Liver (tissue), 9 donors: ENCODE results near the gene ENPP7. TPM values are rescaled to one million over a fixed set of nuclear protein-coding genes. Genes with fewer than 3 reads are reported as not detected.

Experiments used
- DNase-seq: peaks from one replicate; pipeline ENCODE4 v3.0.0-alpha.2; 2017; ENCODE audit warnings: low spot score
- H3K27ac ChIP-seq, 2 donors: one replicate each; pipeline ENCODE4 v1.7.0; 2013; ENCODE audit warnings: inconsistent platforms in 2 of 2, low read length in 2 of 2, control low read depth in 1 of 2, low read depth in 1 of 2, mild to moderate bottlenecking in 1 of 2
- H3K27me3 ChIP-seq, 4 donors: one replicate each; pipeline versions ENCODE4 v1.6.1 to v1.7.0; 2013; ENCODE audit warnings: low read length in 3 of 4, inconsistent platforms in 1 of 4, mild to moderate bottlenecking in 1 of 4, moderate library complexity in 1 of 4; ENCODE audit not compliant: control insufficient read depth in 4 of 4, insufficient read depth in 4 of 4
- H3K36me3 ChIP-seq, 4 donors: one replicate each; pipeline versions ENCODE4 v1.6.1 to v1.7.0; 2013; ENCODE audit warnings: low read length in 3 of 4, mild to moderate bottlenecking in 3 of 4, low read depth in 1 of 4, moderate library complexity in 1 of 4; ENCODE audit not compliant: control insufficient read depth in 4 of 4, insufficient read depth in 3 of 4
- H3K4me1 ChIP-seq, 4 donors: one replicate each; pipeline versions ENCODE4 v1.6.1 to v1.7.0; 2013; ENCODE audit warnings: low read length in 3 of 4, mild to moderate bottlenecking in 3 of 4, moderate library complexity in 1 of 4; ENCODE audit not compliant: control insufficient read depth in 4 of 4, insufficient read depth in 4 of 4
- H3K4me3 ChIP-seq, 3 donors: one replicate each; pipeline versions ENCODE4 v1.6.1 to v1.7.0; 2013; ENCODE audit warnings: low read length in 3 of 3, control low read depth in 1 of 3, low read depth in 1 of 3, mild to moderate bottlenecking in 1 of 3
- H3K9ac ChIP-seq, 2 donors: one replicate each; pipeline ENCODE4 v1.7.0; 2013; ENCODE audit warnings: low read length in 2 of 2, mild to moderate bottlenecking in 2 of 2, moderate library complexity in 2 of 2, control low read depth in 1 of 2, low read depth in 1 of 2
- H3K9me3 ChIP-seq, 4 donors: one replicate each; pipeline versions ENCODE4 v1.6.1 to v1.7.0; 2013; ENCODE audit warnings: low read length in 3 of 4; ENCODE audit not compliant: control insufficient read depth in 4 of 4
- ATF3 ChIP-seq: IDR thresholded peaks from 2 replicates; pipeline ENCODE4 v1.6.1; 2016; ENCODE audit warnings: antibody characterized with exemption
- CTCF ChIP-seq: fragments of 150-350 bp; IDR thresholded peaks from 2 replicates; pipeline ENCODE4 v1.5.1; 2017; ENCODE audit warnings: improper control_type of control experiment, low read depth, low read length; ENCODE audit not compliant: missing input control
- EGR1 ChIP-seq, 2 donors: IDR thresholded peaks; 2 replicates each; pipeline ENCODE4 v1.6.1; 2016 to 2018; ENCODE audit warnings: antibody characterized with exemption in 2 of 2, low read depth in 2 of 2
- FOXA1 ChIP-seq: IDR thresholded peaks from 2 replicates; pipeline ENCODE4 v1.6.1; 2016; ENCODE audit warnings: antibody characterized with exemption
- HNF4A ChIP-seq, 2 donors: conservative IDR thresholded peaks; 2 replicates each; pipeline ENCODE4 v1.6.1; 2016; ENCODE audit warnings: antibody characterized with exemption in 2 of 2, mild to moderate bottlenecking in 2 of 2
- JUND ChIP-seq, 2 donors: IDR thresholded peaks; 2 replicates each; pipeline ENCODE4 v1.6.1; 2016; ENCODE audit warnings: antibody characterized with exemption in 2 of 2
- NR2F2 ChIP-seq: IDR thresholded peaks from 2 replicates; pipeline ENCODE4 v1.6.1; 2016; ENCODE audit warnings: antibody characterized with exemption
- RAD21 ChIP-seq, 2 donors: IDR thresholded peaks; 2 replicates each; pipeline ENCODE4 v1.6.1; 2016; ENCODE audit warnings: antibody characterized with exemption in 2 of 2, mild to moderate bottlenecking in 2 of 2
- RXRA ChIP-seq, 2 donors: IDR thresholded peaks; 2 replicates each; pipeline ENCODE4 v1.6.1; 2017 to 2018; ENCODE audit warnings: antibody characterized with exemption in 2 of 2, mild to moderate bottlenecking in 1 of 2
- SP1 ChIP-seq: IDR thresholded peaks from 2 replicates; pipeline ENCODE4 v1.6.1; 2018; ENCODE audit warnings: antibody characterized with exemption, mild to moderate bottlenecking
- TAF1 ChIP-seq: conservative IDR thresholded peaks from 2 replicates; pipeline ENCODE4 v1.6.1; 2016; ENCODE audit warnings: antibody characterized with exemption, mild to moderate bottlenecking
- YY1 ChIP-seq: IDR thresholded peaks from 2 replicates; pipeline ENCODE4 v1.6.1; 2016; ENCODE audit warnings: antibody characterized with exemption, mild to moderate bottlenecking
- ZBTB33 ChIP-seq: IDR thresholded peaks from 2 replicates; pipeline ENCODE4 v1.6.1; 2016; ENCODE audit warnings: antibody characterized with exemption
- WGBS: extraction: QIAGEN DNeasy Blood & Tissue Kit; methylation state at CpG from one replicate; pipeline ENCODE4 v1.1.7; 2013; 5-methylcytosine and 5-hydroxymethylcytosine counted together
- polyA plus RNA-seq, 2 donors: library from polyadenylated mRNA; stranded (reverse) in 1 of 2; unstranded in 1 of 2; fragments of 200-250 nt in 1 of 2; fragments of >200 nt in 1 of 2; fragmentation: Nextera tagmentation in 1 of 2; extraction: Ambion mirVana in 1 of 2; gene quantifications; one replicate each; pipeline versions ENCODE4 v1.2.1 to v1.2.3, GENCODE V29; 2013 to 2015
- total RNA-seq, 2 donors: library from RNA; depleted of rRNA; stranded (reverse); fragments of >200 nt; gene quantifications; one replicate each; pipeline ENCODE4 v1.2.3, GENCODE V29; 2014
- TF ChIP-seq, protein P1 (sequence below): IDR thresholded peaks from 2 replicates; pipeline ENCODE4 v1.6.1; 2016; ENCODE audit warnings: antibody characterized with exemption
- TF ChIP-seq, protein P2 (sequence below): IDR thresholded peaks from 2 replicates; pipeline ENCODE4 v1.6.1; 2016; ENCODE audit warnings: antibody characterized with exemption, mild to moderate bottlenecking
- donor health status: healthy.
- donor health status: healthy.
- donor health status: healthy.
- donor health status: healthy.
- donor health status: healthy.

Gene ENPP7
- total and polyA plus RNA-seq, 4 donors, result 1.7 to 12.0 (median 3.9) TPM

DNA sequence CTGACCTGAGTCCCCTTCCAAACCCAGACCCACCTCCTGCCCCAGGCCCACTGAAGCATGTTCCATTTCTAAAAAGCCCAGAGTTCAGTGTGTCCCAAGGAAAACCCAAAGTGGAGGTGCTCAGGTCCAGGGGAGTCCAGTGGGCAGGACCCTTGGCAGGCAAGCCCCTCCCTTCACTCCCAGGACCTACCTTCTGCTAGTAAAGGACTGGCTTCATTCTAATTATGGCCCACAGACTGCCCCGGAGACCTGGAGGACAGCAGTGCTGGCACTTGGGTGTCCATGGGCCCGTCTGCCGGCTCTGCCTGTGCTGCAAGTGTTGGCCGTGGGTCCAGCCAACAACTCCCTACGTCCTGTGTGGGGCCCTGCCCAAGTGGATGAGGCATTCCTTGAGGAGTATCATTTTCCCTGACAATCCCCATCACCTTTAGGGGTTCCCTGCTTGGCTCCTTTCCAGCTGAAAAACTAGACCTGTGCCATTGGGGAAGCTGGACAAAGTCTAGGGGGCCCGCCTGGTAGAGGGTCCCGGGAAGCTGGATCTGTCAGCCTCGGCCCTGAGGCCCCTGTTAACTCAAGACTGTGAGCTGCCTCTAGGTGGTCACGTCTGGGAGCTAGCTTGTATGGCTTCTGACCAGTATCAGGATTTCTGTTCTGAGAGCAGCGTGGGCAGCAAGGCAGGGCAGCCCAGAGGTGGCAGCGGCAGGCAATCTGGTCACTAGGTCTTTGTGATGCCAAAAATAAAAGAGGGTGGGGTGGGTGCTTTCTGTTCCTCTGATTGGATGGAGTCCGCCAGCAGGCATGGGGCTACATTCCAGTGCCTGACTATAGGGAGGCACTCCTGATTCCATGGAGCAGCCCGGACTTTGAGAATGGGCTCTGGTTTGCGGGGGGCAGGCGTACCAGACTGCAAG, 55.4 kb downstream of the ENPP7 start (continued):
- TF ChIP-seq CTCF (no peak), ATF3 (no peak)

- Histone ChIP-seq H3K9ac (no peak overlapping the region), H3K27ac (no peak overlapping the region), H3K4me3 (no peak overlapping the region), H3K4me1 (peaks cover 0 to 10% (median 7%) of the 10 kb centered on the region in 4 donors), H3K9me3 (no peaks in the 10 kb centered on the region), H3K36me3 (no peaks in the 10 kb centered on the region), H3K27me3 (peaks cover 0 to 12% (median 10%) of the 10 kb centered on the region in 4 donors)
- DNase-seq, result no peak
- TF ChIP-seq EGR1 (IDR thresholded peaks at IDR 0.05; ENCODE audit: low read depth in 2 of 2) (no peak), ATF3 (no peak), JUND (IDR thresholded peaks at IDR 0.05) (no peak), ZBTB33 (no peak), RAD21 (IDR thresholded peaks at IDR 0.05) (no peak), RXRA (IDR thresholded peaks at IDR 0.05) (no peak), YY1 (no peak), FOXA1 (no peak), NR2F2 (no peak), TAF1 (no peak)
- TF ChIP-seq, protein P1, sequence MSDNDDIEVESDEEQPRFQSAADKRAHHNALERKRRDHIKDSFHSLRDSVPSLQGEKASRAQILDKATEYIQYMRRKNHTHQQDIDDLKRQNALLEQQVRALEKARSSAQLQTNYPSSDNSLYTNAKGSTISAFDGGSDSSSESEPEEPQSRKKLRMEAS, result no peak
- WGBS, result 87% methylated on average over 12 of the region's 12 CpGs
Measured at GRCh38 chr17:79786930-79787643, 56.3 kb downstream of the ENPP7 start.

GRCh38 chr17:79788455-79788854, 57.7 kb downstream of the ENPP7 start:
- Histone ChIP-seq H3K9ac (no peak overlapping the region), H3K9me3 (no peaks in the 10 kb centered on the region), H3K4me3 (no peak overlapping the region), H3K27me3 (peaks cover 0 to 15% (median 10%) of the 10 kb centered on the region in 4 donors), H3K4me1 (peaks cover 0 to 10% (median 7%) of the 10 kb centered on the region in 4 donors), H3K36me3 (no peaks in the 10 kb centered on the region), H3K27ac (no peak overlapping the region)
- DNase-seq, result no peak
- 62% methylated on average over 5 of the region's 5 CpGs for WGBS
- no peak for TF ChIP-seq ZBTB33
- no peak for TF ChIP-seq HNF4A (conservative IDR thresholded peaks at IDR 0.05)
- no peak for TF ChIP-seq RXRA (IDR thresholded peaks at IDR 0.05)
- TF ChIP-seq SP1, result no peak
- TF ChIP-seq, protein P2, sequence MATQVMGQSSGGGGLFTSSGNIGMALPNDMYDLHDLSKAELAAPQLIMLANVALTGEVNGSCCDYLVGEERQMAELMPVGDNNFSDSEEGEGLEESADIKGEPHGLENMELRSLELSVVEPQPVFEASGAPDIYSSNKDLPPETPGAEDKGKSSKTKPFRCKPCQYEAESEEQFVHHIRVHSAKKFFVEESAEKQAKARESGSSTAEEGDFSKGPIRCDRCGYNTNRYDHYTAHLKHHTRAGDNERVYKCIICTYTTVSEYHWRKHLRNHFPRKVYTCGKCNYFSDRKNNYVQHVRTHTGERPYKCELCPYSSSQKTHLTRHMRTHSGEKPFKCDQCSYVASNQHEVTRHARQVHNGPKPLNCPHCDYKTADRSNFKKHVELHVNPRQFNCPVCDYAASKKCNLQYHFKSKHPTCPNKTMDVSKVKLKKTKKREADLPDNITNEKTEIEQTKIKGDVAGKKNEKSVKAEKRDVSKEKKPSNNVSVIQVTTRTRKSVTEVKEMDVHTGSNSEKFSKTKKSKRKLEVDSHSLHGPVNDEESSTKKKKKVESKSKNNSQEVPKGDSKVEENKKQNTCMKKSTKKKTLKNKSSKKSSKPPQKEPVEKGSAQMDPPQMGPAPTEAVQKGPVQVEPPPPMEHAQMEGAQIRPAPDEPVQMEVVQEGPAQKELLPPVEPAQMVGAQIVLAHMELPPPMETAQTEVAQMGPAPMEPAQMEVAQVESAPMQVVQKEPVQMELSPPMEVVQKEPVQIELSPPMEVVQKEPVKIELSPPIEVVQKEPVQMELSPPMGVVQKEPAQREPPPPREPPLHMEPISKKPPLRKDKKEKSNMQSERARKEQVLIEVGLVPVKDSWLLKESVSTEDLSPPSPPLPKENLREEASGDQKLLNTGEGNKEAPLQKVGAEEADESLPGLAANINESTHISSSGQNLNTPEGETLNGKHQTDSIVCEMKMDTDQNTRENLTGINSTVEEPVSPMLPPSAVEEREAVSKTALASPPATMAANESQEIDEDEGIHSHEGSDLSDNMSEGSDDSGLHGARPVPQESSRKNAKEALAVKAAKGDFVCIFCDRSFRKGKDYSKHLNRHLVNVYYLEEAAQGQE, result no peak
- no peak for TF ChIP-seq ATF3
- TF ChIP-seq RAD21 (IDR thresholded peaks at IDR 0.05), result no peak
